Hypothalamus (tissue), 51 donors: Measurements from ENCODE around the gene AKAP7.

Experiments used
- DNase-seq, 51 donors: peaks; one replicate each; lab custom pipeline; 2025; lab: John Stamatoyannopoulos, UW

AKAP7 gene

DNA sequence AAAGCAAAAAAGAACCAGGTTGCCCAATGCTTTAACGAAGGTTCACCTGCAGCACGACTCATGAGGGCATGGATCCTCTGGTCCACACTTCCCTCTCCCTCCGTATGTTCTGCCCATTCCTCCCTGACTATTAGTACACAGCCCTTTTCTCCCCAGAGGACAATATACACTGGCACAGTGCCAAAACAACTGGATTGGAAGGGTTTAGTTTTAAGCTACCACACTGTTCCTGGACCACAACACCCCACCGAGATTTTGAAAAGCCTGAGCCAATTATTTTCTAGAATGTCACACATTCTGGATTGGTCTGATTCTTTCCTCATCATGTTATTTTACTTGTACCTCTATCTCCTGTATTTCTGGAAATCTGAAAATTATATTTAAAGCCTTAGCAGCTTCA lies 2.9 kb upstream of the AKAP7 start:
- DNase-seq = no peak

DNA sequence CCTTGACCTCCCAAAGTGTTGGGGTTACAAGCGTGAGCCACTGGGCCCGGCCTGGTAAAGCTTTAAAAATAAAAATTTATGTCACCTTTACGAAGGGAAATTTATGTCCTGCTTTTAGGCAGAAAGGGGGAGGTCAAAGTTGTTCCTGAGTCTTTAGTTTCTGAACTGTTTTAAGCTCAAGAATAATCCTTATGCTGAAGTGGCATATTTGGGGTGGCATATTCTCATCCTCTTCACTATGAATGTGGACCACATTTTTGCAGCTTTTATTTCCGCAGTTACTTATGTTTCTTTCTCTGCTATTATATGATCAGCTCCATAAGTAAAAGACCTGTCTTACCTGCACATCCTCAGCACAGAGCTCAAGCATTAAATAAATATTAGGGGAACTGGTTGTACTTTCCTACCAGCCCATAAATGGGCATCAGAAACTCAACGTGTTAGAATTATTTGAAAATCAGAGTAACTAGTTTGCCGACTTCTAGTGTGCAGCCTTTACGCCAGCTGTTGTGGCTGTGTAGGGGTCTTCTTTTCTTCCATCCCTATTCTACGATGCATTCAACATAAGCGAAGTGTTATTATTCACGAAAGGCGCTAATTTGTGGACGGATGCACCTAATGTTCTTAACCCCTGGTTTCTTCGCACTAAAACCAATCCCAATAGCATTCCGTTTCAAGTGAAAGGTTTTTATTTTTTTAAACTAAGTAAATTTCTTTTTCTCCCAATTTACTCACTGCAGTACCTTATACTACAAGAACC lies 867 bp upstream of the AKAP7 start:
- peak in 1 of 51 donors; percentile 45 for DNase-seq

DNA sequence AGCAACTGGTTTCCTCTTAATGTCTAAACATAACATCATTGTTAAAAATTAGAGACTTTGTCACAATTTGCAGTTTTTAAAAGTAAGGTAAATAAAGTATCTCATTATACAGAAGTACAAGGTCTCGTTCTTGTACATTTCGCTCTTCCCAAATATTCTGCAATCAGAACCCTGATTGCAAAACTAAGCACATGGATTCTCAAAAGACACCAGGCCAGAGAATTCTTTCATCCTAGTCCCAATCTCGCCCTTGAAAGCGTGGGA lies 355 bp upstream of the AKAP7 start:
- no peak for DNase-seq

DNA sequence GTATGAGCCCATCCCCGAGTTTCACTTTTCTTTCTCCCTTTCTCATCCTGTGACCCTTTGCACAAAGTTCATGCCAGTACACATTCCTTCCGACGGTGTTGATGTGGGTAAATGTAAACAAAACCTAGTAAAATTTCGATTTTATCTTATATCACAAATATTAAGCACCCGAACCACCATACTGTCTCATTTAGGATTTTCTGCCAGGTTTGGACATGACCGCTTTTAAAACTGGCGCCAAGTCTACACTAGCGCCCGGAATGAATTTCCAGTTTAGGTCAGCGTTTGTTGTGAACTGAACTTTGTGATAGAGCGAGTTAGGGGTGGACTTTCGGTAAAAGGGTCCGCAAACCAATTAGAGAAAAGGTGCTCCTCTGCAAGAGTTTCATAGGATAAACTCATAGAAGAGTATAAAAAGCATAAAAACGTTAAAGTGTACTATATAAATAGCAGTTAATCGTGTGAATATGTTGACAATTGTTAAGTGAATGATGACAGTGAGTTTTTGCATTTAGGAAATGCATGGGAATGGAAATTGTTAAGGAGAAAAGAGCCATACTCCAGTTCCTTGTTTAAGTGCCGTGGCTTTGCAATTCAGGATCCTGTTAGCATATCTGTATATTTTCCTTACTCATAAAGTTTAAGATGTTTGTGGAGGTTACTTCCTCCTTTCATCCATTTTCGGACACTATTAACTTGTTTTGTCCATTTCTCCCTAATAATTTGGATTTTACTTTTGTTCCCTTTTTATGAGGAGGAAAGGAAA lies 937 bp downstream of the AKAP7 start:
- DNase-seq = peak in 11 of 51 donors; percentile 11 to 86 (median 32)

DNA sequence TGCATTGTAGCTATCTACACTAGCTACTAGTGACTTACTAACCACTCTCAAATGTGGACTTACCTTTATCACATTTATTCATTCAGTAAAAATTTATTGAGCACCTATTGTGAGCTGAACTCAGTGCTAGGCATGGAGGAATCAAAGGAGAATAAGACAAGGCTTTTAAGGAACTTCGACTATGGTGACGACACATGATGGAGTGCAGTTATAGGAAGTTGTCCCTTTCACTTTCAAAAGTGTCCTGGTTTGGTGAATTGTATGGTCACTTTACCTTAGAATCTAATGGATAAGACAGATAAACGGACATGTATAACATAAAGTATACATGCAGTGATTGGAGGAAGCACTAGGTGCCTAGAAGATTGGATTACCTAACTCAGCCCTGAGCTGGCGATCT lies 4.3 kb downstream of the AKAP7 start:
- no peak for DNase-seq

DNA sequence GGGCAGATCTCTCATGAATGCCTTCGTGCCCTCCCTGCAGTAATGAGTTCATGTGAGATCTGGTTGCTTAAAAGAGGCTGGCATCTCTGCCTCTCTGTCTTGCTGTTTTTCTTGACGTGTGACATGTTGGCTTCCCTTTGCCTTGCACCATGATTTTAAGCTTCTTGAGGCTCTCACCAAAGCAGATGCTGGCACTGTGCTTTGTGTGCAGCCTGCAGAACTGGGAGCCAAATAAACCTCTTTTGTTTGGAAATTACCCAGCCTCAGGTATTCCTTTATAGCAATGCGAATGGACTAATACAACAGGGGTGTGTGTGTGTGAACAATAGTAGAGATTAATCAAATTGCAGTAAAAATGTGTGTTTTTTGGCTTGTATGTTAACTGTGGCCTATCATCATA lies 8.1 kb downstream of the AKAP7 start:
- no peak for DNase-seq

DNA sequence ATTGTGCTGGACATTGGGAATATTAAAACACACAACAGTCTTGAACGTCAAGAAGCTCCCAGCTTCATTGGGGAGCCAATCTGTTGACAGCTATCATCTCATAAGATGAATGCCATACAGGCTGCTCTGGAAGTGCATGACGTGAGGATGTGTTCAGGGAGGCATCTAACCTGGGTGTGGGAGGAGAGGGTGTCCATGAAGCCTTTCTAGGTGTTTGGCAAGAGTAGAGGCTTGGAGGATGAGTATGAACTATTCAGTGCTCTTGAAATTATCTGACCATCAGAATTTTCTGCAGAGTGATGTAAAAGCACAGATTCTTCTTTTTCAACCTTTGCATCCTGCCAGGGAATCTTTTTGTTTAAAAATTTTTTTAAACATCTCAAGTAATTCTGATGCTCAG lies 11.6 kb downstream of the AKAP7 start:
- no peak for DNase-seq

DNA sequence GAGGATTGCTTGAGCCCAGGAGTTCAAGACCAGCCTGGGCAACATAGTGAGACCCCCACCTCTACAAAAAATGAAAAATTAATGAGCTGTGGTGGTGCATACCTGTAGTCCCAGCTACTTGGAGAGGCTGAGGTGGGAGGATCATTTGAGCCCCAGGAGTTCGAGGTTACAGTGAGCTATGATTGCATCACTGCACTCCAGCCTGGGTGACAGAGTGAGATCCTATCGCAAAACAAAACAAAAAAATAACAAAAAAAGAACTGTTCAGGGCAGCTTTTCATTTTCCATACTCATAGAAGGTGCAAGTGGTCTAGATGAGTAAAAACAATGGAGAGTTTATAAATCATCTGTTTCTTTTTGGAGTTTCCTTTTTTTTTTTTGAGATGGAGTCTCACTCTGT lies 21.1 kb downstream of the AKAP7 start:
- DNase-seq = no peak

DNA sequence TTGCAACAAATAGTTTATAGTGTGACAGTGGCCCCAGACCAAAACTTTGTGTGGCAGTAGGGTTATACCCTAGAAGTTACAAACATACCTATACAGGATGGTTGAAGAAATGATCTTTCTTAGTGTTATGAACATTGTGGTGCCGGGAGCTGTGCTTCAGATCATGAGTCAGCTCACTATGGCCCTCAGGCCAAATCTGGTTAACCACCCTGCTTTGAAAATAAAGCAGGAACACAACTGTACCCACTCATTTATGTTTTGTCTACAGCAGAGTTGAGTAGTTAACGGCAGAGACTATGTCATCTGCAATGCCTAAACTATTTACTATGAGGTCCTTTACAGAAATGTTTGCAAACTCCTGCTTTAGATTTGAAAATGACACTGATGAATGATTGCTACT lies 24.3 kb downstream of the AKAP7 start:
- no peak for DNase-seq

DNA sequence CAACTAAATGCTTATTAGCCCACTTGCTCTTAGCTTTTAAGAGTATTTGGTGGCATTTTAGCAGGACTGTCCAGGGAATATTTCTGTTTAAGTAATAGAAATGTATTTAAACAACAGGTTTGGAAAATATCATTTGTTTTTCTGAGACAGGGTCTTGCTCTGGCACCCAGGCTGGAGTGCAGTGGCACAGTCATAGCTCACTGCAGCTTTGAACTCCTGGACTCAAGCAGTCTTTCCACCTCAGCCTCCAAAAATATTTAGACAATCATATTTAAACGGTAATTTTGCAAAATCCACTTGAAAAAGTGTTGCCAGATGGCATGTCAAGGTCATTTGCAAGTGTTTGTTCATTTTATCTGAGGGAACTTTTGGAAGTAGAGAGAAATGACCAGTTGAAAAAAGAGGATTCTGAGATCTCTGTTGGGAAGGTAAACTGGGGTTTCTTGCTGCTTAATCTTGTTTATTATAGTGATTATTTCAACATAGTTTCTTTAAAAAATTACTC lies 25.0 kb downstream of the AKAP7 start:
- no peak for DNase-seq

DNA sequence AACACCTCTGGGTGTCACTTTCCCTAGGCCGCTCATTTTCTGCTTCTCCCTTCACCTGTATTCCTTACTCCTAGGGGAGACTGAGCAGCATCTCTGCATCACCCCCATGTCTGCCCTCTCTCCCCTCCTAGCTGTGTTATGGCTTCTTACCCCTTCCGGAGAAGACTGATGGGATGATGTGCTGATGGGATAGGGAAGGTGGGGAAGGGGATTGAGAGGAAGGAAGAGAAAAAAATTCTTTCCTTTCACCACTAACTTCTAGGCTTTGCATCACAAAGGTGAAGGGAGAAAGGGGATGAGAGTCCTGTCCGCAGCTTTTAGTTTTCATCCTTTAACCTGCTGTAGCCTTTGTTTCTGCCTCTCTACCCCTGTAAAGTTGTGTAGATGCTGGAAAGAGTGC lies 26.7 kb downstream of the AKAP7 start:
- no peak for DNase-seq

DNA sequence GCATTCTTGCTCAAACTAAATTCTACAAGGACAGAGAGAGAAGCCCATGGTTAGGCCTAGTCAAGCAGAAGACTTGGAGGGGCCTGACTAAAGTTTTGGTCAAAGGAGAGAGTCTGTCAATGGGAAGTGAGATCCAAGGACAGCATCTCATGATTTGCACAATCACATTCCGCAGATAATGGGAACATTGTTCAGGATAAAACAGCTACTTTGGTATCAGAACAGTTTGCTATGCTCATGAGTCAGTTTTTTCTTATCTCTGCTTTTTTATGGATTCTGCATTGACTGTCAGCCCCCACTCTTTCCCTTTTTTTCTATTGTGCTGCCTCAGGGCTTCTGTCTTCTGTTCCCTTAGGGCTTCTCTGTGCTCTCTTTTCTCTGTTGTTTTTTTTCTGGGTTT lies 28.6 kb downstream of the AKAP7 start:
- peak in 1 of 51 donors; percentile 65 for DNase-seq

DNA sequence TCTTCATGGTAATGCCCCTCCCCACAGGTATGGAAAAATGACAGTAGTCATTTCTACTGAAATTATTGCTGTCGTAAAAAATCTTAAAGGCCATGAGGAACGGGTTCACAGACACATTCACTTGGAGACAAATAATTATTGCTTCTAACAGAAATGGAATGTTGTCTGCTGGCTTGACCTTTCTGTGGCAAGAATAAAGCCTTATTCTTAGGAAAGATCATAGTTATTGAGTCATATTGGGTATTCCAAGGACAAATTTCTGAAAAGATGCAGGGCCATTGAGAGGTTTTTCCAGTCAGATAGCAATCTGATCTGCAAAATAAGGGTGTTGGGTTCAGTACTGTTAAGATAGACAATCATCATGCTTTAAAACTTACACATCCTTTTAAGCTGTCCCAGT lies 29.2 kb downstream of the AKAP7 start:
- DNase-seq = no peak

DNA sequence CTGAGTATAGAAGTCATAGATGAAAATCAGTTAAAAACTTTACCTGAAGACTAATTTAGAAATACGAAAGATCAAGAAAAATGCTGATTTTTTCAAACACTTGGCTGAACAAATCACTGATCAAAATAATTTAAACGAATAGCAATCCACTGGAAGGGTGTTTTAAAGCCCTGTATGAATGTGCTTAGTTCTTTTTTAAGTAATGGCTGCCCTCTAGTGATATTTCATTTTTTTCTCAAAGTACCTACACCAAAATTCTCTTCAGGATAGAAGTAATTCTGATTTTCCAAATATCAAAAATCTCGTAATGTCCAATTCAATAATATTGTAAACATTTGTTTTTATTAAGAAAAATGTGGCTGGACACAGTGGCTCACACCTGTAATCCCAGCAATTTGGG lies 32.5 kb downstream of the AKAP7 start:
- peak in 1 of 51 donors; percentile 29 for DNase-seq

DNA sequence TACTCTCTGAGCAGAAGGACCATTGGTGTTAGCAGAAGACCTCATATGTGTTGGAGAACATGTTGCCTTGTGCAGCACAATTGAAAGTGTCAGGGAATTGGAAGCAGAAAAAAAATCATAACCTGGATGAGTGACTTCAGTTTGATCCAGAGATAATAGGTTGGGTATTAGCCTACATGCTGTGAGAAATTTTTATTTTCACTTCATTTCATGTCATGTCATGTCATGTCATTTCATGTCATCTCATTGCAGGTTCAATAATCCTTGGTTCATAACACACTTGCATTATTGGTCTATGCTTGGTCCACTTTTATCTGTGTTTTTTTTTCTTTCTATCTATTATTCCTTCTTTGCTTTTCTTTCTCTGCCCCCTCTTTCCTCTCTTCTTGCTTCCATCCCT lies 34.3 kb downstream of the AKAP7 start:
- no peak for DNase-seq

DNA sequence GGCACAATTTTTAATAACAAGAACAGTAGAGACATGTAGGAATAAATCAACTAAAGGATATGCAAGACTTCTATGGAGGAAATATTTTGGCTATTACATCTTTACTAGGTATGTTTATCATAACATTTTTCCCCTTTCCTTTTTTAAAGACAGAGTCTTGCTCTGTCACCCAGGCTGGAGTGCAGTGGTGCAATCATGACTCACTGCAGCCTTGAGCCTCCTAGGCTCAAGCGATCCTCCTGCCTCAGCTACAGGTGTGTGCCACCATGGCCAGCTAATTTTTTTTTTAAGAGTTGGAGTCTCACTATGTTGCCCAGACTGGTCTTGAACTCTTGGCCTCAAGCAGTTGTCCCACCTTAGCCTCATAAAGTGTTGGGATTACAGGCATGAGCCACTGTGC lies 37.0 kb downstream of the AKAP7 start:
- DNase-seq = no peak

DNA sequence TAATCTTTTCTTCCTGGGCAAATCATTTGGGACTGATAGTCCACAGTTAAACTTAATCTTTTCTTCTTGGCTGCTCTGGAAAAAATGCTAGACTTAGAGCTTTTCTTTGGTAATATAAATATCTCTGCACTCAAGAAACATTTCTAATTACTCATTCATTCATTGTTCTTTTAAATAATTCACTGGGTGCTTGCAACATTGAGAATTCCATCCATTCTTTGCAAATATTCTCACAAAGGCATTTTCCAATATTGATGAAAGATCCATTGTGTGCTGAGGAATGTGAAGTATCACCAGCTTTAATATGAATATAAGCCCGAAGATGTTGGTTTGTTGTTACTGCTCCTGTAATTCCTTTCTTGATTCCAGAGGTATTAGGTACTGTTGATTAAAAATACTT lies 38.4 kb downstream of the AKAP7 start:
- no peak for DNase-seq

DNA sequence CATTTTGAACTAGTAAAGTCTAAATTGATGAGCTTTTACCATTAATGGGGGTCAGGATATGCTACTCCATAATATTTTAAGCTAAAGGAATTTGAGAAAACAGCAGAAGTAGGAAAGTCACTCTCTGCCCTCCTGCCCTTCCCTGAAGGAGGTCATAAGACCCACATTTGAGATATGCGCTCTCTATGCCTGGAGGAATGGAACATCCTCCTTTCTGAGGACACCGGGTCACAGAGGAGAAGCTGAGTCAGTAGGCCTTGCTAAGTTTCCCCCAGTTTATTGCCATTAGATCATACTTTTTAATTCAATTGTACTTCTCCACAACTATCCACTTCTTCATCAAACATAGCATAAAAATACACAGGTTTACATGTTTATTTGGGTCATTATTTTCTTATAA lies 40.3 kb downstream of the AKAP7 start:
- DNase-seq = no peak

DNA sequence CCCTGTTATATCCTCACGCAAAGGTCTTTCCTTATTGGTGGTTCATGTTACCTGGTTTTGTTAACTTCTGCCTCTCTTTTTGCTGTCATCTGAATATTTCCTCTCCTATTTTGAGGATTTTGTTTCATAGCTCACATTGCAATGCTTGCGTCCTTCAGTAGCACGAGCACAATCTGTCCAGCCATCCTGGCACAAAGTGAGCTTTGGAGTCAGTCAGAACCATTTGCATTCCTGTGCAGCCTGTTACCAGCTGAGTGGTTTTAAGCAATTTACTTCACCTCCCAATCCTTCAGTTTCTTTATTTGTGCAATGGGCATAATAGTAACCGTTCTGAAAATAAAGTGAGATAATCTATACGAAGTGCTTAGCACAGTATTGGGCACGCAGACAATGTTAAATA lies 42.7 kb downstream of the AKAP7 start:
- DNase-seq = no peak

DNA sequence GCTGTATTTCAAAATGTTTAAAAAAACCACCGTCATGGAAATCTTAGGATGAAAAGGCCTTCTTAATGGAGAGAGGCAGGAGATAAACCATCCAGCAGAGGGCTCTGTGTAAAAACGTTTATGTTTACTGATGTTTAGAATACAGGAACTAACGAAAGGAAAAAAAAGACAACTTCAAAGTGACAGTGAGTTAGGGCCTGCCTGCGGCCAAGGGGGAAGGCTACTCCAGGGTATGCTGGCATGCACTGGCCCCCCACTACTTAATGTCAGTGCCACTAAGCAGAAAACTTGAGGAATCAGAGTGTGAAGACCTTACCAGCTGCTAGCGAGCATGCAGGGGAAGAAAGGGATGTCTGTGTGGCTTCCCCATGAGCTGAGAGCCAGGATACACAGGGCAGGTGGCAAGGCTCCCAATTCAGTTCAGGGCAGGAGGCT lies 47.7 kb downstream of the AKAP7 start:
- DNase-seq = peak in 8 of 51 donors; percentile 2 to 57 (median 20)

DNA sequence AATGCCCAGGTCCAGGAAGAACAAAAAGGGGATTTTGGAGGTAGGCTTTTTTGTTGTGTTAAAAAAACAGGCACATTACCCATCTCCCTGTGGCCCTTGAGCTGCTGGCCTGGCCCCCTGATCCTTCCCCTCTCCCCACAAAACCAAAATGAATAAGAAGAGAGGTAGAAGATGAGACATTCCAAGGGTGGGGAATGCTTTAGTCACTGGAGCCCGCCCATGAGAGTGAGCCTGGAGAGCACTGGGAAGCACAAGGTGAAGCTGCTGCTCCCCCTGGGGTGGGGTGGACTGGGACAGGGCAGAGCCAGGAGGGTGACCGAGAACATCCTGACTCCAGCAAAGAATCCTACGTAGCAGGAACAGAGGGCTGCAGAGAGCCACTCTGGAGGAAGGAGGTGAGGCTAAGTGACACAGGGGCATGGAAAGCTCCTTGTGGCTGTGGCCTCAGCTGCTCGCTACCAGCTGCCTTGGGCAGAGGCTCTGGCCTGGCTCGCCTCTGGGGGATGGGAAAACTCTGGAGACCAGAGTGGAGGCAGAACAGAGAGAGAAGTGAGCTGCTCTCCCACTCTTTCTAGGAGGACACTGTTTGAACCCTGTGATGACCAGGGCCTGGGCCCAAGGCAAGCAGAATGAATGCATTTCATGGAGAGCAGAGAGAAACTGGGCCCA lies 48.3 kb downstream of the AKAP7 start:
- no peak for DNase-seq

DNA sequence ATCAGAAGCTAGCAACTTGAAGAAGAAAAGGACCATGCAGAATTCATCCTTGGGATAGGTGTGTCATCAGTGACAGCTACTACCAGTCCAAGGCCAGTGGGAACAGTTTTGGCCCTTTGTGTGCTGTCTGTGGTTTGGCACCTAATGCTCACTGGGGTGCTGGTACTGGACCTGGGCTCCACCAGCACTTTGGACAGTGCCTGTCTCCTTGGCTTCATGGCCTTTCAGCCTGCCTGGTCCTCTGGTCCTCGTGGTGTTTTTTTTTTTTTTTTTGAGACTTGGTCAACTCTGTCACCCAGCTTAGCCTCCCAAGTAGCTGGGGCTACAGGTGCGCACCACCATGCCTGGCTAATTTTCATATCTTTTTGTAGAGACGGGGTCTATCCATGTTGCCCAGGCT lies 56.3 kb downstream of the AKAP7 start:
- no peak for DNase-seq
